ENCODE data around the gene MARCHF6.
"Not testable (repeated sequence)": the region's sequence is repeated elsewhere in the genome, so short reads cannot be mapped to it uniquely, and the experiment has no call there.

MARCHF6 gene

GRCh38 chr5:10353241-10354047, at the start of gene MARCHF6:
MARCHF6 (plus strand) TSS chr5:10353695; CDS start chr5:10353899, 204 bp downstream.
- DNase-seq, result peak; percentile 59

GRCh38 chr5:10303699-10304170, 49.8 kb upstream of the MARCHF6 start:
- DNase-seq, result no peak

- no peak for DNase-seq
Observed at GRCh38 chr5:10304932-10305331, 48.6 kb upstream of the MARCHF6 start.

DNA sequence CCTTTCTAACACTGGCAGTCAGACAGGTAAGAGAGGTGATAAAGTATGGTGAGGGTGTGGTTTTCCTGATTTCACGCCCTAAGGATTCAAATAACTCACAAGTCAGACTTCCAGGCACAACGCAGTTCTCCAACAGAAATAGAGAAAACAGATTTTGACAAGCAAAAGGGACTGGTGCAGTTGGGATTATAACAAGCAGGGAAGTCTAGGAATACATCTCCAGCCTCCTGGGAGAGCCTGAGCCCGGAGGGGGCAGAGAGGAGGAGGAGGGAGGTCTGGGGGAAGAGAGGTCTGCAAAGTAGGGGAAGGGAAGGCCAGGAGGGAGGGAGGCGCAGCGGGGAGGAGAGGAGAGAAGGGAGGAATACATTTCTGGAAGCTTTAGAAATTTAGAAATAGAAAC, 47.4 kb upstream of the MARCHF6 start:
- no peak for DNase-seq

GRCh38 chr5:10306806-10307205, 46.7 kb upstream of the MARCHF6 start:
- no peak for DNase-seq

DNA sequence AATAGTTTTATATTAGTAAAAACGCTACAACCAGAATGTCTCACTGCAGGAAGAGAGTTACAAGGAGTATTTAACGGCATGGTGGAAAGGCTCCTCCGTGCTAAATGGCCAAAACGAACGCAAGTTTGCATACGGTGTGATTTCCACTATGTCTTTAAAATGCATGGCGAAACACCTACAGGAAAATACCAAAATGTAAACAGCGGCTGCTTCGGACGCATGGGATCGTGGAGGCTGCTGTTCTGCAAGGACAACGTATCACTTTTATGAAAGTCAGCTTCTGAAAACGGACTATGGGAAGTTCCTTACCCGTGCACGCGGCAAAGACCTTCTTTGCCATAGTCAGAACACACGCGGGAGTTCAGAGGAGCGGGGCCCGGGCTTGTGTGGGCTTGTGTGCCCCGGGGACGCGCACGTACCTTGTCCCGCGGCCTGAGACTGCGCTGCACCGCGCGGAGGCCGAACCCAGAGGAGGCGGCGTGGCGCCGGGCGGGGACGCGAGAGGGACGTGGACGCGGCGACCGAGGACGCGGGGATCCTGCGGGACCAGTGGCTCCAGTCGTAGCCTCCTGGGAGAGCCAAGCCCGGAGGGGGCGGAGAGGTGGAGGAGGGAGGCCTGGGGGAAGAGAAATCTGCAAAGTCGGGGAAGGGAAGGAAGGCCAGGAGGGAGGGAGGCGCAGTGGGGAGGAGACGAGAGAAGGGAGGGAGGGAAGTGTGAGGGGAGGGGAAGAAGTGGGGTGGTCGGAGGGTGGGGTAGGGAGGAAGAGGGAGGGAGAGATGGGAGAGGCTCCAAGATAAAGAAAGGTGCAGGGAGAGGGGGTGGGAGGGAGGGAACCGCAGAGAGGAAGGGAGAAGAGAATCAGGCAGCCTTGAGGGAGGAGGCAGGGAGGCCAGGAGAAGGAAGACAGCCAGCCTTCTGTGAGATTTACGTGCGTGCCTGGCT, 46.0 kb upstream of the MARCHF6 start, which contains the start of gene CMBL:
TSS of gene CMBL (minus strand) at position 697 of the 943 bp plus-strand sequence. CDS start 17,140 bp downstream, outside the sequence.
- DNase-seq, result no peak

- DNase-seq, result no peak
Observed at GRCh38 chr5:10308844-10309243, 44.7 kb upstream of the MARCHF6 start.

DNA sequence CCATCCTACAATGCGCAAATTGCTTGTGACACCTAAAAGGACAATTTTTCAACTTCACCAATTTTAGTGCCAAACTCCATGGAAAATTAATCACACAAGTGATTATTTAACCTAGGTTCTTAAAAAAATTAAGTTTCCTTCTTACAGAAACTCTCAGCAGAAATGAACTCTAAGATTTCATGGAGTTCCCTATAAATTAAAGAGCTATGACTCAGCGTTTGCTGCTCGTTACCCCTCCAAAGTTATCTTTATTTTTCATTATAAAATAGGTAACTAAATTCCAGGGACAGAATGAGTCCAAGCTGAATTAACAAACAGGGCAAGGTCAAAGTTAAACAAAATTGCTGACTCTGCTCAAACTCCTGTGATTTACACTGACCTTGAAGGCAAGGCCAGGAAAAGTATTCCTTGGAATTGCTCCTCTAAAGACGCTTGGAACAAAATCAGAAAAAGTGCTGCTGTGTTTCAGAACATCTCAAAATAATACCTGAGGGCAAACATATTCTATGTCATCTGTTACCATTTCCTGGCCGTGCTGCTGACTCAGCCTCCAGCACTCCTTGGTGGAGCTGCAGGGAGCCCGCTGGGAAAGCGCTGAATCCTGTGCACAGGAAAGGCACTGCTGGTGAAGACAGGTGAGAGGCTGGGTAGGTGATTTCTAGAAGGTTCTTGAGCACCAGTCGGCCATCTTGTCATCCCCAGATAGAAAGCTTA, 43.3 kb upstream of the MARCHF6 start:
- no peak for DNase-seq

GRCh38 chr5:10310835-10311570, 42.5 kb upstream of the MARCHF6 start:
- DNase-seq, result not testable (repeated sequence)

- DNase-seq, result no peak
Observed at GRCh38 chr5:10311595-10312425, 41.7 kb upstream of the MARCHF6 start.

DNA sequence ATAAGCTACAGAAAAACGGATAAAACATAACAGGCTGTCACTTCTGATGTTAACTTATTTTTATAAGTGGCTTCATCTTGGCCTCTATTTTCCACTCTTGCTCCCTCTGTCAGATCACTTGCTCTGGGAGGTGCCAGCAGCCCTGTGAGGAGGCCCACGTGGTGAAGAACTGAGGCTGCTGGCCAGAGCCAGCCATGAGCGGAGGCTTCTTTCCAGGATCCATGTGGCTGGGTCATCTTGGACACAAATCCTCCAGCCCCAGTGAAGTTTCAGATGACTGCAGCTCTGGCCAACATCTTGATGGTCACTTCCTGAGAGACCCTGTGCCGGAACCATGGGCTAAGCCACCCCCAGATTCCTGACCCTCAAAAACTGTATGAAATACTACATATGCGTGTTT, 38.3 kb upstream of the MARCHF6 start:
- no peak for DNase-seq

- no peak for DNase-seq
Observed at GRCh38 chr5:10315824-10316509, 37.5 kb upstream of the MARCHF6 start.

DNA sequence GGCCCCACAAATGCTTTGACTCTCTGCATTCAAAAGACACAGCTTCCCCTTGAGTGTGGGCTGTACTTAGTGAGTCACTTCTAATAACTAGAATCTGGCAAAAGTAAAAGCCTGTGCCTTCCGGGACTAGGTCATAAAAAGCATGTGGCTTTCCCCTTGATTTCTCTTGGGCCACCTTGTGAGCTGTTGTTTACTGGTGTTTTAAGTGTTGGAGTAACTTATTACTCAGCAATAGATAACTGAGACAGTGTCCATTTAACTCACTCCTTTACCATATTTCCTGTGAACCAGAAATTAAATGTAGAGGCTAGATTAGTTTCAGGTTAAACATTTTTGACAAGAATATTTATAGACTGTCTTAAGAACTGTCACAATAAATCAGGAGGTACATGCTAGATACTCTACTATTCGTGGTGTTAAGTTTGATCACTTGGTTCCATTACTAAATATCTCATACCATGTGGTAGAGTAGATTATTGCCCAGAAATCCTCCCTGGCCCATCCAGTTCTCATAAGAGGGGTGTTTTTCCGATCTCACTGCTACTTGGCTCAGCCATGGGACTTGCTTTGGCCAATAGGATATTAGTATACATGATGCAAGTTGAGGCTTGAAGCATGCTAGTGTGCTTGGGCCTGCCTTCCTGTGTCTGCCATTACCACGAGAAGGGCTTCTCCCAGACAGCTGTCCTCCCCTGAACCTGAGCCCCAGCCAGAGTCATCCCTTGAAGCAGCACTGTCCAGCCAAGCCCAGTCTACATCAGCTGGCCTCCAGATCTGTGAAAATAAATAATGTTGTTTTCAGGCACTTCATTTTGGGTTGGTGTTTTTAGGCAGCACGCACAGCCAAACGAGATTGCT, 35.4 kb upstream of the MARCHF6 start:
- no peak for DNase-seq

DNA sequence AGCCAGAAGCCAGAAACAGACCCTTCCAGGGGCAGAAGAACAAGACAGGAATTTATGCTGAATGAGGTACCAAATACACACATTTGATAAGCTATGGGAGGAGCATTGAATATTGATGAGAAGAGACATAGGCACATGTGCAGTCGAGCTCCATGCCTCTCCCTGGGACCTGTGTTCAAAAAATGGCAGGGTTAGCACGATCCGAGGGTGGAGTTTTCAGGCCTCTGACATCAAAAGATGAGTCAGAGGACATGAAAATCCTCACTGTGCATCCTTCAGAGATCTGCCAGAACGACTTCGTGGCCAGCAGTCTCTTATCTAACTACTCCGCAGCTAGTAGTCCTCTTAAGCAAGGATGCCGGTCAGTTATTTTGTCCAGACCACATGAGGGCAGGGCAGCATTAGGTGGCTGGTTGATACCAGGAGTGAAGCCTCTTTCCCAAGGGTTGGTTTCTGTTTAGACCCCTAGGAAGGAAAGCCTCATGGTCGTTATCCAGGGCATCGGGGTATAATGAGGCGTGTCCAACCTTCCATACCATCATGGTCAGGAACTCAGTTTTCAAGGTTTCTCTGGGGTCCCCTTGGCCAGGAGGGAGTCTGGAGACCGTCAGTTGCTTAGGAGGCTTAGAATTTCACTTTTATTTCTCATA, 34.2 kb upstream of the MARCHF6 start:
- no peak for DNase-seq

- DNase-seq, result no peak
Observed at GRCh38 chr5:10320793-10321192, 32.7 kb upstream of the MARCHF6 start.

DNA sequence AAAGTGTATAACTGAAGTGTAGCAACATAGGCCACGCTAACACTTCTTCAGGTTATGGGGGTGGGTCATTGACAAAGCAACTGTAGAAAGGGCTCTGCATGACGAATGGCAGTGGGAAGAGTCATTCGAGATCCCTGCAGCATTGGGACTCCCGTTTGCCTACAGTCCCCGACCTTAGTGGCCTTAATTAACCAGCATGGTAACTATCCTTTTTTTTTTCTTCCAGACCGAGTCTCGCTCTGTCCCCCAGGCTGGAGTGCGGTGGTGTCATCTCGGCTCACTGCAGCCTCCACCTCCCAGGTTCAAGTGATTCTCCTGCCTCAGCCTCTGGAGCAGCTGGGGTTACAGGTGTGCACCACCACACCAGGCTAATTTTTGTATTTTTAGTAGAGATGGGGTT, 31.6 kb upstream of the MARCHF6 start:
- no peak for DNase-seq

GRCh38 chr5:10323588-10324488, 29.7 kb upstream of the MARCHF6 start:
- no peak for DNase-seq

Measured in NCI-H524 treated with DMSO at 0.1 percent for 48 hours (cell line).